Measurements from ENCODE around the gene PDSS2. TPM values are rescaled to one million over a fixed set of nuclear protein-coding genes. Genes with fewer than 3 reads are reported as not detected.

The PDSS2 gene
- polyA plus RNA-seq, 1 donor (not counting 4 experiments of a cell fraction or from before 2014, with no cell fraction given) = 12.5 TPM

- Histone ChIP-seq H3K9ac (ENCODE audit: control insufficient read depth, extremely low read depth, insufficient read depth, low read length) (no peak overlapping the region), H3K27me3 (ENCODE audit: control insufficient read depth, extremely low read depth, insufficient read depth, low read length) (no peaks in the 10 kb centered on the region), H2AFZ (ENCODE audit: control insufficient read depth, low read length) (no peak overlapping the region), H3K4me1 (ENCODE audit: control insufficient read depth, extremely low read depth, insufficient read depth, low read length) (no peaks in the 10 kb centered on the region), H3K79me2 (ENCODE audit: control insufficient read depth, insufficient read depth, low read length) (no peaks in the 10 kb centered on the region), H4K20me1 (ENCODE audit: control insufficient read depth, extremely low read depth, insufficient read depth, low read length) (no peaks in the 10 kb centered on the region), H3K27ac (ENCODE audit: control insufficient read depth, insufficient read depth, low read length) (no peak overlapping the region), H3K4me2 (ENCODE audit: control insufficient read depth, extremely low read depth, insufficient read depth, low read depth, low read length) (no peak overlapping the region), H3K9me3 (ENCODE audit: control insufficient read depth, low read depth, low read length) (no peaks in the 10 kb centered on the region), H3K4me3 (ENCODE audit: control insufficient read depth in 2 of 3, extremely low read depth in 1 of 3, insufficient read depth in 2 of 3, low read depth in 1 of 3, low read length in 3 of 3) (no peak overlapping the region), H3K36me3 (ENCODE audit: control insufficient read depth in 2 of 2, extremely low read depth in 1 of 2, insufficient read depth in 2 of 2, low read length in 2 of 2) (no peaks in the 10 kb centered on the region), H3K9me1 (ENCODE audit: control insufficient read depth, extremely low read depth, insufficient read depth, low read length) (no peaks in the 10 kb centered on the region)
- no peak for DNase-seq (ENCODE audit: low read depth, low spot score)
- FAIRE-seq = no peak
- peak; percentile 17 to 60 (median 25) for TF ChIP-seq CTCF (optimal IDR thresholded peaks at IDR 0.05 in 1 of 3, IDR thresholded peaks at IDR 0.05 in 1 of 3, conservative IDR thresholded peaks at IDR 0.05 in 1 of 3; ENCODE audit: extremely low read depth in 1 of 3, insufficient read depth in 2 of 3, low read length in 3 of 3)
- no peak for TF ChIP-seq EZH2 (IDR thresholded peaks at IDR 0.05; ENCODE audit: low read length)
- dilution Hi-C loops (cut with MboI; ENCODE audit: extremely low pct_ligation_motif_present, low sequenced_read_pairs) = no loop called here
These were observed 273.9 kb downstream of the PDSS2 start for GRCh38 chr6:107185391-107185970.

- Histone ChIP-seq H2AFZ (ENCODE audit: control insufficient read depth, low read length) (no peak overlapping the region), H3K4me2 (ENCODE audit: control insufficient read depth, extremely low read depth, insufficient read depth, low read depth, low read length) (no peak overlapping the region), H3K9ac (ENCODE audit: control insufficient read depth, extremely low read depth, insufficient read depth, low read length) (no peak overlapping the region), H3K36me3 (ENCODE audit: control insufficient read depth in 2 of 2, extremely low read depth in 1 of 2, insufficient read depth in 2 of 2, low read length in 2 of 2) (no peaks in the 10 kb centered on the region), H3K9me1 (ENCODE audit: control insufficient read depth, extremely low read depth, insufficient read depth, low read length) (no peaks in the 10 kb centered on the region), H4K20me1 (ENCODE audit: control insufficient read depth, extremely low read depth, insufficient read depth, low read length) (no peaks in the 10 kb centered on the region), H3K4me1 (ENCODE audit: control insufficient read depth, extremely low read depth, insufficient read depth, low read length) (no peaks in the 10 kb centered on the region), H3K9me3 (ENCODE audit: control insufficient read depth, low read depth, low read length) (no peaks in the 10 kb centered on the region), H3K27me3 (ENCODE audit: control insufficient read depth, extremely low read depth, insufficient read depth, low read length) (no peaks in the 10 kb centered on the region), H3K27ac (ENCODE audit: control insufficient read depth, insufficient read depth, low read length) (no peak overlapping the region), H3K4me3 (ENCODE audit: control insufficient read depth in 2 of 3, extremely low read depth in 1 of 3, insufficient read depth in 2 of 3, low read depth in 1 of 3, low read length in 3 of 3) (no peak overlapping the region), H3K79me2 (ENCODE audit: control insufficient read depth, insufficient read depth, low read length) (no peaks in the 10 kb centered on the region)
- FAIRE-seq (no peak), DNase-seq (ENCODE audit: low read depth, low spot score) (no peak)
- dilution Hi-C loops (cut with MboI; ENCODE audit: extremely low pct_ligation_motif_present, low sequenced_read_pairs) = no loop called here
- no peak for TF ChIP-seq CTCF (optimal IDR thresholded peaks at IDR 0.05 in 1 of 3, IDR thresholded peaks at IDR 0.05 in 1 of 3, conservative IDR thresholded peaks at IDR 0.05 in 1 of 3; ENCODE audit: extremely low read depth in 1 of 3, insufficient read depth in 2 of 3, low read length in 3 of 3)
- no peak for TF ChIP-seq EZH2 (IDR thresholded peaks at IDR 0.05; ENCODE audit: low read length)
These were observed 274.9 kb downstream of the PDSS2 start for GRCh38 chr6:107184435-107184834.

Measured in keratinocyte (primary cell).